Glutamatergic neuron (in vitro differentiated cells): ENCODE data around the gene GAPDH. TPM values are rescaled to one million over a fixed set of nuclear protein-coding genes. Genes with fewer than 3 reads are reported as not detected.

ENCODE experiments used
- DNase-seq: peaks from one replicate; pipeline ENCODE4 v3.0.0; 2022
- H3K27ac Mint-ChIP-seq: one replicate; pipeline ENCODE4 v1.8.0; 2020; ENCODE audit warnings: mild to moderate bottlenecking, mixed read lengths, inconsistent platforms; ENCODE audit not compliant: unreplicated experiment
- H3K27me3 Mint-ChIP-seq: one replicate; pipeline ENCODE4 v1.8.0; 2020; ENCODE audit warnings: mild to moderate bottlenecking, moderate library complexity, mixed read lengths, inconsistent platforms; ENCODE audit not compliant: unreplicated experiment
- H3K36me3 Mint-ChIP-seq: one replicate; pipeline ENCODE4 v1.8.0; 2020; ENCODE audit warnings: mild to moderate bottlenecking, mixed read lengths, inconsistent platforms; ENCODE audit not compliant: unreplicated experiment
- H3K4me1 Mint-ChIP-seq: one replicate; pipeline ENCODE4 v1.8.0; 2020; ENCODE audit warnings: mild to moderate bottlenecking, low read depth, mixed read lengths, inconsistent platforms; ENCODE audit not compliant: unreplicated experiment
- H3K4me3 Mint-ChIP-seq: one replicate; pipeline ENCODE4 v1.8.0; 2020; ENCODE audit warnings: mild to moderate bottlenecking, mixed read lengths, inconsistent platforms; ENCODE audit not compliant: unreplicated experiment
- H3K9me3 Mint-ChIP-seq: one replicate; pipeline ENCODE4 v1.8.0; 2020; ENCODE audit warnings: mild to moderate bottlenecking, moderate library complexity, mixed read lengths, inconsistent platforms; ENCODE audit not compliant: unreplicated experiment
- CTCF ChIP-seq: fragments of 200-600 bp; sonication (generic); IDR thresholded peaks from one replicate; pipeline ENCODE4 v1.5.0; 2021; ENCODE audit not compliant: partially characterized antibody, unreplicated experiment
- total RNA-seq: library from RNA; stranded (reverse); fragmentation: NEBNext Ultra II Directional; extraction: Animal tissue kit (Norgen Biotek cat#: 25700); gene quantifications from one replicate; pipeline ENCODE4 v1.2.1, GENCODE V29; 2021; ENCODE audit not compliant: unreplicated experiment

Gene GAPDH
- total RNA-seq, 1 donor from 2014 or later: 2,124 TPM

GRCh38 chr12:6573001-6573400, 38.7 kb downstream of the GAPDH start:
- Mint-ChIP-seq H3K27me3 (peaks cover 1% of the 10 kb centered on the region), H3K4me3 (peak overlapping the region; percentile 14), H3K36me3 (peaks cover 5% of the 10 kb centered on the region), H3K9me3 (peaks cover 18% of the 10 kb centered on the region), H3K4me1 (peaks cover 11% of the 10 kb centered on the region), H3K27ac (no peak overlapping the region)
- no peak for TF ChIP-seq CTCF
- DNase-seq: no peak

- peaks cover 6% of the 10 kb centered on the region for H3K4me1 Mint-ChIP-seq
- no peak overlapping the region for H3K27ac Mint-ChIP-seq
- H3K4me3 Mint-ChIP-seq: no peak overlapping the region
- DNase-seq: no peak
- peaks cover 16% of the 10 kb centered on the region for H3K9me3 Mint-ChIP-seq
- no peak for TF ChIP-seq CTCF
- H3K27me3 Mint-ChIP-seq: no peaks in the 10 kb centered on the region
- peaks cover 5% of the 10 kb centered on the region for H3K36me3 Mint-ChIP-seq
Measured at GRCh38 chr12:6574576-6575295, 40.4 kb downstream of the GAPDH start.

- H3K4me3 Mint-ChIP-seq: no peak overlapping the region
- no peak for TF ChIP-seq CTCF
Measured at GRCh38 chr12:6575648-6576047, 41.3 kb downstream of the GAPDH start.

GRCh38 chr12:6582196-6582595, 47.9 kb downstream of the GAPDH start:
- H3K4me3 Mint-ChIP-seq: no peak overlapping the region
- peaks cover 4% of the 10 kb centered on the region for H3K9me3 Mint-ChIP-seq
- no peak for TF ChIP-seq CTCF

More at GRCh38 chr12:6575648-6576047, 41.3 kb downstream of the GAPDH start:
- Mint-ChIP-seq H3K27ac (peak overlapping the region; percentile 1), H3K36me3 (peaks cover 5% of the 10 kb centered on the region), H3K9me3 (peaks cover 12% of the 10 kb centered on the region), H3K4me1 (no peaks in the 10 kb centered on the region), H3K27me3 (no peaks in the 10 kb centered on the region)
- no peak for DNase-seq

GRCh38 chr12:6582959-6583358, 48.6 kb downstream of the GAPDH start:
- H3K36me3 Mint-ChIP-seq: no peaks in the 10 kb centered on the region
- DNase-seq: no peak
- no peak overlapping the region for H3K4me3 Mint-ChIP-seq
- peak overlapping the region; percentile 41 for H3K27ac Mint-ChIP-seq
- H3K27me3 Mint-ChIP-seq: peaks cover 8% of the 10 kb centered on the region
- TF ChIP-seq CTCF: no peak
- no peaks in the 10 kb centered on the region for H3K4me1 Mint-ChIP-seq
- H3K9me3 Mint-ChIP-seq: peaks cover 4% of the 10 kb centered on the region

More at GRCh38 chr12:6582196-6582595, 47.9 kb downstream of the GAPDH start:
- peak; percentile 40 for DNase-seq
- Mint-ChIP-seq H3K4me1 (no peaks in the 10 kb centered on the region), H3K27ac (peak overlapping the region; percentile 52), H3K36me3 (peaks cover 5% of the 10 kb centered on the region), H3K27me3 (peaks cover 8% of the 10 kb centered on the region)
